ENCODE data around the gene ARID1B. TPM values are rescaled to one million over a fixed set of nuclear protein-coding genes. Genes with fewer than 3 reads are reported as not detected.

The ARID1B gene
- total and polyA plus RNA-seq, 8 donors = 16.2 to 68.0 (median 42.5) TPM

GRCh38 chr6:156950531-156950930, 173.4 kb downstream of the ARID1B start:
- WGBS, 2 donors = 86 to 87% methylated on average over 5 of the region's 5 CpGs
- no peaks in the 10 kb centered on the region for H3K27me3 ChIP-seq
- no peak overlapping the region for H3K27ac ChIP-seq
- TF ChIP-seq CTCF (IDR thresholded peaks at IDR 0.05) = no peak
- H3K4me3 ChIP-seq = no peak overlapping the region
- ATAC-seq (no peak), FAIRE-seq (no peak), DNase-seq (no peak)
- H3K4me1 ChIP-seq = peaks cover 7 to 34% (median 29%) of the 10 kb centered on the region in 3 donors
- H3K9me3 ChIP-seq = no peaks in the 10 kb centered on the region
- no peaks in the 10 kb centered on the region for H3K36me3 ChIP-seq
- intact Hi-C loops (cut with DNase I) = no loop called here

GRCh38 chr6:156952401-156952800, 175.2 kb downstream of the ARID1B start:
- ATAC-seq (no peak), FAIRE-seq (no peak), DNase-seq (no peak)
- WGBS, 2 donors = 92 to 95% methylated on average over 5 of the region's 5 CpGs
- no peak overlapping the region for H3K27ac ChIP-seq
- H3K4me1 ChIP-seq = peaks cover 14 to 45% (median 42%) of the 10 kb centered on the region in 3 donors
- no peaks in the 10 kb centered on the region for H3K27me3 ChIP-seq
- intact Hi-C loops (cut with DNase I) = no loop called here
- H3K9me3 ChIP-seq = no peaks in the 10 kb centered on the region
- no peaks in the 10 kb centered on the region for H3K36me3 ChIP-seq
- no peak for TF ChIP-seq CTCF (IDR thresholded peaks at IDR 0.05)
- no peak overlapping the region for H3K4me3 ChIP-seq

GRCh38 chr6:156953127-156953478, 175.9 kb downstream of the ARID1B start:
- peaks cover 14 to 45% (median 42%) of the 10 kb centered on the region in 3 donors for H3K4me1 ChIP-seq
- 52 to 66% methylated on average over 3 of the region's 3 CpGs for WGBS, 2 donors
- H3K27me3 ChIP-seq = no peaks in the 10 kb centered on the region
- no peak for ATAC-seq
- H3K36me3 ChIP-seq = no peaks in the 10 kb centered on the region
- no peak overlapping the region for H3K4me3 ChIP-seq
- H3K27ac ChIP-seq = no peak overlapping the region
- intact Hi-C loops (cut with DNase I) = no loop called here
- DNase-seq = no peak
- FAIRE-seq = no peak
- no peak for TF ChIP-seq CTCF (IDR thresholded peaks at IDR 0.05)
- H3K9me3 ChIP-seq = no peaks in the 10 kb centered on the region

GRCh38 chr6:156953479-156954146, 176.4 kb downstream of the ARID1B start:
- FAIRE-seq (peak; percentile 74), DNase-seq (no peak), ATAC-seq (peak in 3 of 4 donors; percentile 59 to 80 (median 72))
- no peak for TF ChIP-seq CTCF (IDR thresholded peaks at IDR 0.05)
- Histone ChIP-seq H3K9me3 (no peaks in the 10 kb centered on the region), H3K27me3 (no peaks in the 10 kb centered on the region), H3K4me3 (no peak overlapping the region), H3K36me3 (no peaks in the 10 kb centered on the region), H3K4me1 (peaks cover 14 to 43% (median 42%) of the 10 kb centered on the region in 3 donors), H3K27ac (no peak overlapping the region)
- 45 to 55% methylated on average over 7 of the region's 7 CpGs for WGBS, 2 donors
- intact Hi-C loops (cut with DNase I) = no loop called here

- no peak for ATAC-seq
- DNase-seq = no peak
- no peak for TF ChIP-seq CTCF (IDR thresholded peaks at IDR 0.05)
- Histone ChIP-seq H3K36me3 (no peaks in the 10 kb centered on the region), H3K4me1 (peaks cover 12 to 38% (median 37%) of the 10 kb centered on the region in 3 donors), H3K27ac (no peak overlapping the region), H3K27me3 (no peaks in the 10 kb centered on the region), H3K4me3 (no peak overlapping the region), H3K9me3 (no peaks in the 10 kb centered on the region)
- no peak for FAIRE-seq
- intact Hi-C loops (cut with DNase I) = no loop called here
- 83 to 89% methylated on average over 2 of the region's 2 CpGs for WGBS, 2 donors
These were observed 177.0 kb downstream of the ARID1B start for GRCh38 chr6:156954191-156954590.

Measured in pancreas (tissue), 10 donors.